Endothelial cell of umbilical vein (primary cell): ENCODE measurements around the gene NBPF4.
"Not testable (repeated sequence)": the region's sequence is repeated elsewhere in the genome, so short reads cannot be mapped to it uniquely, and the experiment has no call there.

Source experiments
- CTCF ChIP-seq, 2 donors: IDR thresholded peaks; 1 replicate in 1 of 2; 2 replicates in 1 of 2; pipeline ENCODE4 v1.5.1; 2011; ENCODE audit warnings: low read length in 2 of 2, mild to moderate bottlenecking in 2 of 2, moderate library complexity in 2 of 2, control low read depth in 1 of 2, inconsistent platforms in 1 of 2, low read depth in 1 of 2; ENCODE audit not compliant: insufficient read depth in 1 of 2; ENCODE audit errors: extremely low read depth in 1 of 2
- POLR2A ChIP-seq: IDR thresholded peaks from 2 replicates; pipeline ENCODE4 v1.6.1; 2012; ENCODE audit warnings: low read depth, mild to moderate bottlenecking, control low read depth, low read length

GRCh38 chr1:108243976-108244375 is at the start of gene NBPF4:
- not testable (repeated sequence) for TF ChIP-seq POLR2A; CTCF (IDR thresholded peaks at IDR 0.05; ENCODE audit: extremely low read depth in 1 of 2, insufficient read depth in 1 of 2, low read depth in 1 of 2, low read length in 2 of 2)
